Measurements from ENCODE around the gene ADGRG2.

Gene ADGRG2

DNA sequence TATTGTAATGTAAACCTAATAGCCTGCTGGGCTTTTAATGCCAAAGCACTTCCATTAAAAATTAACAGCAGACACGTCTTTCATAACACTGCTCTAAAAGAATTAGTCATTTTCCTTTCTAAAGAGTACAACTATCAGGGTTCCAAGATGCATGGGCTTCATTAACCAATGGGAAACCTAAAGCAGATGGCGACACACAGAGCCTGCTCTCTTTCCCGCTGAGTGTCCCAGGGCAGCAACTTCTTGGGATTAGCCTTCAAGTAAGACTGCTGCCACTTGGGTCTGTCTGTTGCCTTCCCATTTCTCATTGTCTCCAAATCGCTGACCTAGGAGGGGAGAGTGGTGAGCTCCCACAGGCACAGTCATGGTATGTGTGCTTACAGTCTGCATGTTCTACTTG lies 124.4 kb downstream of the ADGRG2 start:
- H2BK15ac ChIP-seq (ENCODE audit: low read depth, poor library complexity, severe bottlenecking), result no peak overlapping the region
- H3K4me3 ChIP-seq (ENCODE audit: insufficient read depth in 1 of 2, low read depth in 1 of 2, low read length in 2 of 2), result no peak overlapping the region
- no peak overlapping the region for H2AK5ac ChIP-seq (ENCODE audit: low read length, severe bottlenecking)
- H4K91ac ChIP-seq (ENCODE audit: low read length), result no peak overlapping the region
- H3K27ac ChIP-seq (ENCODE audit: low read length, poor library complexity, severe bottlenecking), result peak overlapping the region; percentile 76
- peaks cover 6% of the 10 kb centered on the region for H3K79me1 ChIP-seq (replicated peaks; ENCODE audit: low read length, poor library complexity, severe bottlenecking)
- no peak overlapping the region for H2BK12ac ChIP-seq (ENCODE audit: low read length in 2 of 2)
- no peak overlapping the region for H3K14ac ChIP-seq (ENCODE audit: low read length in 2 of 2)
- H3K4me1 ChIP-seq (ENCODE audit: control insufficient read depth, insufficient read depth, low read depth, low read length), result peaks cover 6% of the 10 kb centered on the region
- no peak overlapping the region for H3K23ac ChIP-seq (ENCODE audit: low read length in 2 of 2)
- peak overlapping the region in 1 of 2 experiments; percentile 24 for H3K18ac ChIP-seq (ENCODE audit: low read depth in 1 of 2, low read length in 2 of 2)
- no peak overlapping the region for H3K9ac ChIP-seq (ENCODE audit: low read length)
- peak overlapping the region; percentile 51 for H2BK5ac ChIP-seq (ENCODE audit: low read depth, low read length, poor library complexity, severe bottlenecking)
- 52% methylated on average over 3 of the region's 4 CpGs for WGBS
- H2AFZ ChIP-seq (ENCODE audit: low read depth, low read length), result no peak overlapping the region
- H3K4me2 ChIP-seq (ENCODE audit: low read length, poor library complexity, severe bottlenecking), result peak overlapping the region; percentile 43
- no peak overlapping the region for H2BK120ac ChIP-seq (ENCODE audit: low read depth, low read length)
- H3K4ac ChIP-seq (ENCODE audit: low read depth in 1 of 2, low read length in 2 of 2), result no peak overlapping the region
- no peak overlapping the region for H4K8ac ChIP-seq (ENCODE audit: low read length)
- no peaks in the 10 kb centered on the region for H3K36me3 ChIP-seq (ENCODE audit: control insufficient read depth in 1 of 2, insufficient read depth in 2 of 2, low read depth in 1 of 2, low read length in 2 of 2)
- DNase-seq, result peak; percentile 13
- no peaks in the 10 kb centered on the region for H3K27me3 ChIP-seq (ENCODE audit: control insufficient read depth in 1 of 2, insufficient read depth in 1 of 2, low read length in 2 of 2)
- H3K9me3 ChIP-seq (ENCODE audit: control insufficient read depth, low read length), result no peaks in the 10 kb centered on the region

DNA sequence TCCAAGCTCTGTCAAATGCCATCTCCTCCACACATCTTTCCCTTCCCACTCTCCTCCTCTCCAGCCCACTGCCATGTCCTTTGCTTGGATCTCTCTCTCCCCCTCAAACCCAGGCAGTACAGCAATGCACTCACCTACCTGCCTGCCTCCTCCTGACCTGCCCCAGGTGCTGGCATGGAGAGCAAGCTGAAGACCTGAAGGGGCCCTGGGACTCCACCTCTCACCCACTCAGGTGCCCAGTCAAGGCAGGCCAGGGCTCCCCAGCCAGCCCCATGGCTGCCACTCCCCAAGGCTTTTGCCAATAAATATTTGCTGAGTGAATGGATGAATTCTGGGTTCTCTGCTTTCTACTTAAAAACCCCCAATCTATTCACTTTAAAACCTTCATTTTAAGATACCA lies 125.7 kb downstream of the ADGRG2 start:
- no peak overlapping the region for H2AFZ ChIP-seq (ENCODE audit: low read depth, low read length)
- no peak overlapping the region for H2BK12ac ChIP-seq (ENCODE audit: low read length in 2 of 2)
- H3K27ac ChIP-seq (ENCODE audit: low read length, poor library complexity, severe bottlenecking), result peak overlapping the region; percentile 80
- peak overlapping the region; percentile 44 for H2BK5ac ChIP-seq (ENCODE audit: low read depth, low read length, poor library complexity, severe bottlenecking)
- H4K91ac ChIP-seq (ENCODE audit: low read length), result peak overlapping the region; percentile 68
- peaks cover 6% of the 10 kb centered on the region for H3K4me1 ChIP-seq (ENCODE audit: control insufficient read depth, insufficient read depth, low read depth, low read length)
- no peak overlapping the region for H3K4me2 ChIP-seq (ENCODE audit: low read length, poor library complexity, severe bottlenecking)
- H2BK15ac ChIP-seq (ENCODE audit: low read depth, poor library complexity, severe bottlenecking), result no peak overlapping the region
- no peak overlapping the region for H3K4ac ChIP-seq (ENCODE audit: low read depth in 1 of 2, low read length in 2 of 2)
- H3K36me3 ChIP-seq (ENCODE audit: control insufficient read depth in 1 of 2, insufficient read depth in 2 of 2, low read depth in 1 of 2, low read length in 2 of 2), result no peaks in the 10 kb centered on the region
- no peak overlapping the region for H3K9ac ChIP-seq (ENCODE audit: low read length)
- peak overlapping the region; percentile 92 for H2AK5ac ChIP-seq (ENCODE audit: low read length, severe bottlenecking)
- peaks cover 12% of the 10 kb centered on the region for H3K79me1 ChIP-seq (replicated peaks; ENCODE audit: low read length, poor library complexity, severe bottlenecking)
- H4K8ac ChIP-seq (ENCODE audit: low read length), result no peak overlapping the region
- H3K23ac ChIP-seq (ENCODE audit: low read length in 2 of 2), result no peak overlapping the region
- no peaks in the 10 kb centered on the region for H3K9me3 ChIP-seq (ENCODE audit: control insufficient read depth, low read length)
- no peak overlapping the region for H2BK120ac ChIP-seq (ENCODE audit: low read depth, low read length)
- H3K27me3 ChIP-seq (ENCODE audit: control insufficient read depth in 1 of 2, insufficient read depth in 1 of 2, low read length in 2 of 2), result no peaks in the 10 kb centered on the region
- H3K14ac ChIP-seq (ENCODE audit: low read length in 2 of 2), result no peak overlapping the region
- H3K18ac ChIP-seq (ENCODE audit: low read depth in 1 of 2, low read length in 2 of 2), result peak overlapping the region in 1 of 2 experiments; percentile 12
- DNase-seq, result no peak
- H3K4me3 ChIP-seq (ENCODE audit: insufficient read depth in 1 of 2, low read depth in 1 of 2, low read length in 2 of 2), result no peak overlapping the region

- no peak overlapping the region for H2BK5ac ChIP-seq (ENCODE audit: low read depth, low read length, poor library complexity, severe bottlenecking)
- no peak overlapping the region for H3K4me3 ChIP-seq (ENCODE audit: insufficient read depth in 1 of 2, low read depth in 1 of 2, low read length in 2 of 2)
- peak overlapping the region; percentile 14 for H3K9ac ChIP-seq (ENCODE audit: low read length)
- no peak overlapping the region for H3K14ac ChIP-seq (ENCODE audit: low read length in 2 of 2)
- no peak overlapping the region for H2BK15ac ChIP-seq (ENCODE audit: low read depth, poor library complexity, severe bottlenecking)
- peak; percentile 50 for DNase-seq
- H3K4me2 ChIP-seq (ENCODE audit: low read length, poor library complexity, severe bottlenecking), result no peak overlapping the region
- 0% methylated on average over 2 of the region's 3 CpGs for WGBS
- no peaks in the 10 kb centered on the region for H3K36me3 ChIP-seq (ENCODE audit: control insufficient read depth in 1 of 2, insufficient read depth in 2 of 2, low read depth in 1 of 2, low read length in 2 of 2)
- no peak overlapping the region for H3K18ac ChIP-seq (ENCODE audit: low read depth in 1 of 2, low read length in 2 of 2)
- no peak overlapping the region for H2BK120ac ChIP-seq (ENCODE audit: low read depth, low read length)
- no peak overlapping the region for H4K8ac ChIP-seq (ENCODE audit: low read length)
- no peak overlapping the region for H2AK5ac ChIP-seq (ENCODE audit: low read length, severe bottlenecking)
- H2AFZ ChIP-seq (ENCODE audit: low read depth, low read length), result no peak overlapping the region
- peak overlapping the region; percentile 97 for H3K27ac ChIP-seq (ENCODE audit: low read length, poor library complexity, severe bottlenecking)
- H3K4me1 ChIP-seq (ENCODE audit: control insufficient read depth, insufficient read depth, low read depth, low read length), result peaks cover 6% of the 10 kb centered on the region
- no peak overlapping the region for H3K23ac ChIP-seq (ENCODE audit: low read length in 2 of 2)
- peaks cover 10% of the 10 kb centered on the region for H3K79me1 ChIP-seq (replicated peaks; ENCODE audit: low read length, poor library complexity, severe bottlenecking)
- H2BK12ac ChIP-seq (ENCODE audit: low read length in 2 of 2), result no peak overlapping the region
- no peak overlapping the region for H3K4ac ChIP-seq (ENCODE audit: low read depth in 1 of 2, low read length in 2 of 2)
- no peak overlapping the region for H4K91ac ChIP-seq (ENCODE audit: low read length)
- H3K9me3 ChIP-seq (ENCODE audit: control insufficient read depth, low read length), result no peaks in the 10 kb centered on the region
- no peaks in the 10 kb centered on the region for H3K27me3 ChIP-seq (ENCODE audit: control insufficient read depth in 1 of 2, insufficient read depth in 1 of 2, low read length in 2 of 2)
Measured at GRCh38 chrX:18995221-18995620, 127.0 kb downstream of the ADGRG2 start.

DNA sequence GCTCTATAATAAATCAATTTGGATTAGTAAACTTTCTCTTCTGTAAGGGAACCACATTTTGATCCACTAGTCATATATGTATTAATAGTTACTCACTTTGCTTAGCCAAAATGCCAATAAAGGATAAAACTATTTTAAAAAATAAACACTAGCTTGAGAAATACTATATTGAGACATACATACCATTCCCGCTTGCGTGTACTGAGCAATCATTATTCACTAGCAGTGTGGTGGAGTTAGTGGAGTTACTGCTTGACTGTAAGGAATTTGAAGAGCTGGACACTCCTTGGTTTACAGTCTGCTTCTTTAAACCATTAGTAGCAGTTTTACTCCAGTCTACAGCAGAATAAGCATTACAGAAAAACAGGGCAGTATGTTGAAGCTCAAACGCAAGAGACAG lies 127.6 kb downstream of the ADGRG2 start:
- peaks cover 6% of the 10 kb centered on the region for H3K4me1 ChIP-seq (ENCODE audit: control insufficient read depth, insufficient read depth, low read depth, low read length)
- no peak overlapping the region for H3K18ac ChIP-seq (ENCODE audit: low read depth in 1 of 2, low read length in 2 of 2)
- H4K8ac ChIP-seq (ENCODE audit: low read length), result no peak overlapping the region
- no peaks in the 10 kb centered on the region for H3K36me3 ChIP-seq (ENCODE audit: control insufficient read depth in 1 of 2, insufficient read depth in 2 of 2, low read depth in 1 of 2, low read length in 2 of 2)
- no peak overlapping the region for H2BK120ac ChIP-seq (ENCODE audit: low read depth, low read length)
- H3K23ac ChIP-seq (ENCODE audit: low read length in 2 of 2), result no peak overlapping the region
- no peak overlapping the region for H2BK15ac ChIP-seq (ENCODE audit: low read depth, poor library complexity, severe bottlenecking)
- no peaks in the 10 kb centered on the region for H3K9me3 ChIP-seq (ENCODE audit: control insufficient read depth, low read length)
- no CpG with 5 or more reads among the region's 3 CpGs for WGBS
- H3K9ac ChIP-seq (ENCODE audit: low read length), result peak overlapping the region; percentile 14
- no peak overlapping the region for H2AFZ ChIP-seq (ENCODE audit: low read depth, low read length)
- peak; percentile 77 for DNase-seq
- no peak overlapping the region for H2BK5ac ChIP-seq (ENCODE audit: low read depth, low read length, poor library complexity, severe bottlenecking)
- no peak overlapping the region for H3K4me2 ChIP-seq (ENCODE audit: low read length, poor library complexity, severe bottlenecking)
- H3K4ac ChIP-seq (ENCODE audit: low read depth in 1 of 2, low read length in 2 of 2), result no peak overlapping the region
- no peak overlapping the region for H4K91ac ChIP-seq (ENCODE audit: low read length)
- H3K79me1 ChIP-seq (replicated peaks; ENCODE audit: low read length, poor library complexity, severe bottlenecking), result peaks cover 9% of the 10 kb centered on the region
- no peaks in the 10 kb centered on the region for H3K27me3 ChIP-seq (ENCODE audit: control insufficient read depth in 1 of 2, insufficient read depth in 1 of 2, low read length in 2 of 2)
- H3K14ac ChIP-seq (ENCODE audit: low read length in 2 of 2), result no peak overlapping the region
- H2AK5ac ChIP-seq (ENCODE audit: low read length, severe bottlenecking), result no peak overlapping the region
- peak overlapping the region; percentile 97 for H3K27ac ChIP-seq (ENCODE audit: low read length, poor library complexity, severe bottlenecking)
- no peak overlapping the region for H3K4me3 ChIP-seq (ENCODE audit: insufficient read depth in 1 of 2, low read depth in 1 of 2, low read length in 2 of 2)
- no peak overlapping the region for H2BK12ac ChIP-seq (ENCODE audit: low read length in 2 of 2)

Measured in mesenchymal stem cell (in vitro differentiated cells and primary cell).